ENCODE results near the gene TIMP2. TPM values are rescaled to one million over a fixed set of nuclear protein-coding genes. Genes with fewer than 3 reads are reported as not detected.

The TIMP2 gene
- total and polyA plus RNA-seq, 2 of the 4 experiments (the other 2 are of a cell fraction), result 43.9 to 416 TPM

GRCh38 chr17:78853926-78854394 lies 71.2 kb downstream of the TIMP2 start:
- Histone ChIP-seq H3K36me3 (ENCODE audit: control insufficient read depth, insufficient read depth, low read length) (peaks cover 39% of the 10 kb centered on the region), H2AK9ac (replicated peaks; ENCODE audit: low read depth, low read length, poor library complexity) (no peak overlapping the region), H2BK15ac (ENCODE audit: low read depth, low read length) (no peak overlapping the region), H3K56ac (ENCODE audit: extremely low read depth, insufficient read depth, low read length) (no peak overlapping the region), H3K4me3 (ENCODE audit: insufficient read depth, low read depth, low read length) (no peak overlapping the region), H2AK5ac (ENCODE audit: low read depth, low read length) (no peak overlapping the region), H3K9me3 (ENCODE audit: control insufficient read depth, insufficient read depth, low read length) (no peaks in the 10 kb centered on the region), H3K27ac (ENCODE audit: insufficient read depth, low read length) (no peak overlapping the region), H4K91ac (ENCODE audit: insufficient read depth, low read depth, low read length) (no peak overlapping the region), H3K27me3 (ENCODE audit: control insufficient read depth, insufficient read depth, low read length) (no peaks in the 10 kb centered on the region), H3K23ac (ENCODE audit: low read depth, low read length) (no peak overlapping the region), H4K5ac (ENCODE audit: low read depth, low read length) (no peak overlapping the region), H2BK20ac (ENCODE audit: low read depth, low read length) (no peak overlapping the region), H4K8ac (ENCODE audit: low read depth in 2 of 2, low read length in 2 of 2) (no peak overlapping the region), H4K20me1 (ENCODE audit: insufficient read depth, low read length) (peaks cover 7% of the 10 kb centered on the region), H3K14ac (replicated peaks; ENCODE audit: low read depth, low read length) (no peak overlapping the region), H3K9me1 (ENCODE audit: insufficient read depth, low read length) (no peaks in the 10 kb centered on the region; the same call in 1 of the 2 replicates), H3K4me2 (ENCODE audit: low read depth, low read length) (no peak overlapping the region), H2BK120ac (ENCODE audit: low read depth, low read length) (no peak overlapping the region), H2AFZ (replicated peaks; ENCODE audit: low read length, poor library complexity) (no peak overlapping the region), H3K9ac (ENCODE audit: low read depth, low read length) (no peak overlapping the region), H3K18ac (ENCODE audit: low read depth, low read length) (no peak overlapping the region), H3K4me1 (ENCODE audit: control insufficient read depth, insufficient read depth, low read length) (peaks cover 3% of the 10 kb centered on the region; the same call in 1 of the 2 replicates), H2BK5ac (ENCODE audit: low read depth, low read length, poor library complexity, severe bottlenecking) (no peak overlapping the region), H3K79me1 (ENCODE audit: low read depth in 1 of 2, low read length in 2 of 2) (peaks cover 9 to 51% of the 10 kb centered on the region in 2 experiments; a peak in 3 of 4 replicates), H3K4ac (ENCODE audit: low read depth, low read length) (no peak overlapping the region)
- in situ Hi-C loops (cut with MboI; ENCODE audit: low sequenced_read_pairs), result loop anchor here (25.0 kb wide), 1 partner anchor 533 kb away; no protein-coding TSS in a partner anchor
- no CpG with 5 or more reads among the region's 11 CpGs for WGBS, 2 experiments (ENCODE audit: extremely low coverage in 2 of 2, insufficient read length in 1 of 2)
- DNase-seq (no peak), ATAC-seq (ENCODE audit: low read depth) (no peak)
- TF ChIP-seq CHD1 (IDR thresholded peaks at IDR 0.05; ENCODE audit: low read depth, low read length) (no peak), RAD21 (IDR thresholded peaks at IDR 0.05; ENCODE audit: low read length) (no peak), MXI1 (IDR thresholded peaks at IDR 0.05; ENCODE audit: borderline replicate concordance, low read depth, low read length) (no peak), MAFK (IDR thresholded peaks at IDR 0.05; ENCODE audit: low read depth, low read length) (no peak), MAZ (IDR thresholded peaks at IDR 0.05; ENCODE audit: borderline replicate concordance, low read depth, low read length) (no peak), ELK1 (IDR thresholded peaks at IDR 0.05; ENCODE audit: borderline replicate concordance, low read depth, low read length) (no peak), NFE2L2 (IDR thresholded peaks at IDR 0.05; ENCODE audit: low read depth, low read length) (no peak), RFX5 (IDR thresholded peaks at IDR 0.05; ENCODE audit: low read depth, low read length) (no peak), FOS (IDR thresholded peaks at IDR 0.05; ENCODE audit: low read depth, low read length) (no peak), CTCF (conservative IDR thresholded peaks at IDR 0.05; ENCODE audit: low read depth, low read length) (no peak), SMC3 (IDR thresholded peaks at IDR 0.05; ENCODE audit: low read depth, low read length) (no peak), USF2 (IDR thresholded peaks at IDR 0.05; ENCODE audit: low read depth, low read length) (no peak)
- dilution Hi-C loops (cut with HindIII; ENCODE audit: low sequenced_read_pairs, unreplicated experiment), result no loop called here
- ChIA-PET CTCF (interaction anchor here (1.2 kb wide), 1 partner anchor 12 kb away, joined by 3 read pairs; no protein-coding TSS in a partner anchor), POLR2A (ENCODE audit: unreplicated experiment) (no interaction called here)
- BruUV-seq (replicated peaks), result TSS peak; percentile 83
- intact Hi-C loops (cut with micrococcal nuclease), result no loop called here
